HEK293 (cell line): ENCODE data around the gene SLC38A10.

ENCODE experiments used
- BCL6B ChIP-seq: fragments of 450-650 bp; formaldehyde crosslinking; IDR thresholded peaks from 2 replicates; pipeline ENCODE4 v1.5.1; 2017; ENCODE audit warnings: missing biosample characterization, missing genetic modification characterization
- CTCF ChIP-seq: fragments of 450-650 bp; formaldehyde crosslinking; IDR thresholded peaks from 2 replicates; pipeline ENCODE4 v1.5.1; 2016; ENCODE audit warnings: missing biosample characterization, missing genetic modification characterization
- INSM2 ChIP-seq: fragments of 450-650 bp; formaldehyde crosslinking; IDR thresholded peaks from 2 replicates; pipeline ENCODE4 v1.5.1; 2016; ENCODE audit warnings: missing biosample characterization, missing genetic modification characterization
- MZF1 ChIP-seq: fragments of 450-650 bp; formaldehyde crosslinking; IDR thresholded peaks from 2 replicates; pipeline ENCODE4 v1.5.1; 2017; ENCODE audit warnings: missing biosample characterization, missing genetic modification characterization, borderline replicate concordance
- PBX3 ChIP-seq: sonication (generic); formaldehyde crosslinking; IDR thresholded peaks from 2 replicates; pipeline ENCODE4 v1.8.1; 2022; ENCODE audit warnings: mild to moderate bottlenecking, moderate library complexity, missing genetic modification reagents
- ZBTB10 ChIP-seq: fragments of 450-650 bp; formaldehyde crosslinking; IDR thresholded peaks from 2 replicates; pipeline ENCODE4 v1.5.1; 2016; ENCODE audit warnings: missing biosample characterization, missing genetic modification characterization
- ZNF121 ChIP-seq: fragments of 450-650 bp; formaldehyde crosslinking; IDR thresholded peaks from 2 replicates; pipeline ENCODE4 v1.5.1; 2016; ENCODE audit warnings: missing biosample characterization, missing genetic modification characterization
- ZNF157 ChIP-seq: fragments of 450-650 bp; formaldehyde crosslinking; IDR thresholded peaks from 2 replicates; pipeline ENCODE4 v1.5.1; 2016; ENCODE audit warnings: missing biosample characterization, missing genetic modification characterization
- ZNF2 ChIP-seq: fragments of 450-650 bp; formaldehyde crosslinking; IDR thresholded peaks from 2 replicates; pipeline ENCODE4 v1.5.1; 2016; ENCODE audit warnings: missing biosample characterization, missing genetic modification characterization
- ZNF248 ChIP-seq: fragments of 450-650 bp; formaldehyde crosslinking; IDR thresholded peaks from 2 replicates; pipeline ENCODE4 v1.5.1; 2017; ENCODE audit warnings: missing biosample characterization, missing genetic modification characterization
- ZNF302 ChIP-seq: fragments of 450-650 bp; formaldehyde crosslinking; IDR thresholded peaks from 2 replicates; pipeline ENCODE4 v1.5.1; 2016; ENCODE audit warnings: missing biosample characterization, missing genetic modification characterization, low read depth
- ZNF311 ChIP-seq: fragments of 450-650 bp; formaldehyde crosslinking; IDR thresholded peaks from 2 replicates; pipeline ENCODE4 v1.5.1; 2017; ENCODE audit warnings: missing biosample characterization, missing genetic modification characterization, borderline replicate concordance
- ZNF391 ChIP-seq: fragments of 450-650 bp; formaldehyde crosslinking; IDR thresholded peaks from 2 replicates; pipeline ENCODE4 v1.5.1; 2016; ENCODE audit warnings: low read depth, missing biosample characterization, missing genetic modification characterization, borderline replicate concordance
- ZNF433 ChIP-seq: fragments of 450-650 bp; formaldehyde crosslinking; IDR thresholded peaks from 2 replicates; pipeline ENCODE4 v1.5.1; 2016; ENCODE audit warnings: missing biosample characterization, missing genetic modification characterization, low read depth
- ZNF48 ChIP-seq: fragments of 450-650 bp; formaldehyde crosslinking; IDR thresholded peaks from 2 replicates; pipeline ENCODE4 v1.5.1; 2016; ENCODE audit warnings: missing biosample characterization, missing genetic modification characterization
- ZNF560 ChIP-seq: fragments of 450-650 bp; formaldehyde crosslinking; IDR thresholded peaks from 2 replicates; pipeline ENCODE4 v1.5.1; 2017; ENCODE audit warnings: missing biosample characterization, missing genetic modification characterization, borderline replicate concordance
- ZNF654 ChIP-seq: fragments of 450-650 bp; formaldehyde crosslinking; IDR thresholded peaks from 2 replicates; pipeline ENCODE4 v1.5.1; 2016; ENCODE audit warnings: low read depth, missing biosample characterization, missing genetic modification characterization
- ZNF677 ChIP-seq: fragments of 450-650 bp; IDR thresholded peaks from 2 replicates; pipeline ENCODE4 v1.5.0; 2018; ENCODE audit warnings: missing biosample characterization, mild to moderate bottlenecking, missing genetic modification characterization, moderate library complexity
- TF ChIP-seq, protein P1 (sequence below): fragments of 450-650 bp; formaldehyde crosslinking; IDR thresholded peaks from 2 replicates; pipeline ENCODE4 v1.5.1; 2016; ENCODE audit warnings: missing biosample characterization, missing genetic modification characterization
- TF ChIP-seq, protein P2 (sequence below): fragments of 450-650 bp; formaldehyde crosslinking; IDR thresholded peaks from 2 replicates; pipeline ENCODE4 v1.5.1; 2016; ENCODE audit warnings: missing biosample characterization, missing genetic modification characterization

Gene SLC38A10

GRCh38 chr17:81222906-81223761, 72.0 kb downstream of the SLC38A10 start, which contains the start of gene CEP131 (continued):
- no peak for TF ChIP-seq ZNF311 (tag by site-specific recombination)
- peak; percentile 43; the same call in 1 of the 2 replicates for TF ChIP-seq ZNF391 (tag by site-specific recombination)
- no peak for TF ChIP-seq ZNF433 (tag by site-specific recombination)
- TF ChIP-seq MZF1 = peak; percentile 81; the same call in 1 of the 2 replicates
- TF ChIP-seq, protein P1, sequence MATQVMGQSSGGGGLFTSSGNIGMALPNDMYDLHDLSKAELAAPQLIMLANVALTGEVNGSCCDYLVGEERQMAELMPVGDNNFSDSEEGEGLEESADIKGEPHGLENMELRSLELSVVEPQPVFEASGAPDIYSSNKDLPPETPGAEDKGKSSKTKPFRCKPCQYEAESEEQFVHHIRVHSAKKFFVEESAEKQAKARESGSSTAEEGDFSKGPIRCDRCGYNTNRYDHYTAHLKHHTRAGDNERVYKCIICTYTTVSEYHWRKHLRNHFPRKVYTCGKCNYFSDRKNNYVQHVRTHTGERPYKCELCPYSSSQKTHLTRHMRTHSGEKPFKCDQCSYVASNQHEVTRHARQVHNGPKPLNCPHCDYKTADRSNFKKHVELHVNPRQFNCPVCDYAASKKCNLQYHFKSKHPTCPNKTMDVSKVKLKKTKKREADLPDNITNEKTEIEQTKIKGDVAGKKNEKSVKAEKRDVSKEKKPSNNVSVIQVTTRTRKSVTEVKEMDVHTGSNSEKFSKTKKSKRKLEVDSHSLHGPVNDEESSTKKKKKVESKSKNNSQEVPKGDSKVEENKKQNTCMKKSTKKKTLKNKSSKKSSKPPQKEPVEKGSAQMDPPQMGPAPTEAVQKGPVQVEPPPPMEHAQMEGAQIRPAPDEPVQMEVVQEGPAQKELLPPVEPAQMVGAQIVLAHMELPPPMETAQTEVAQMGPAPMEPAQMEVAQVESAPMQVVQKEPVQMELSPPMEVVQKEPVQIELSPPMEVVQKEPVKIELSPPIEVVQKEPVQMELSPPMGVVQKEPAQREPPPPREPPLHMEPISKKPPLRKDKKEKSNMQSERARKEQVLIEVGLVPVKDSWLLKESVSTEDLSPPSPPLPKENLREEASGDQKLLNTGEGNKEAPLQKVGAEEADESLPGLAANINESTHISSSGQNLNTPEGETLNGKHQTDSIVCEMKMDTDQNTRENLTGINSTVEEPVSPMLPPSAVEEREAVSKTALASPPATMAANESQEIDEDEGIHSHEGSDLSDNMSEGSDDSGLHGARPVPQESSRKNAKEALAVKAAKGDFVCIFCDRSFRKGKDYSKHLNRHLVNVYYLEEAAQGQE = no peak
- TF ChIP-seq ZNF248 (tag by site-specific recombination) = no peak
- no peak for TF ChIP-seq BCL6B
- no peak for TF ChIP-seq ZNF560 (tag by site-specific recombination)
- TF ChIP-seq ZNF654 (tag by site-specific recombination) = no peak
- peak; percentile 45; the same call in 1 of the 2 replicates for TF ChIP-seq INSM2 (tag by site-specific recombination)
- TF ChIP-seq, protein P2, sequence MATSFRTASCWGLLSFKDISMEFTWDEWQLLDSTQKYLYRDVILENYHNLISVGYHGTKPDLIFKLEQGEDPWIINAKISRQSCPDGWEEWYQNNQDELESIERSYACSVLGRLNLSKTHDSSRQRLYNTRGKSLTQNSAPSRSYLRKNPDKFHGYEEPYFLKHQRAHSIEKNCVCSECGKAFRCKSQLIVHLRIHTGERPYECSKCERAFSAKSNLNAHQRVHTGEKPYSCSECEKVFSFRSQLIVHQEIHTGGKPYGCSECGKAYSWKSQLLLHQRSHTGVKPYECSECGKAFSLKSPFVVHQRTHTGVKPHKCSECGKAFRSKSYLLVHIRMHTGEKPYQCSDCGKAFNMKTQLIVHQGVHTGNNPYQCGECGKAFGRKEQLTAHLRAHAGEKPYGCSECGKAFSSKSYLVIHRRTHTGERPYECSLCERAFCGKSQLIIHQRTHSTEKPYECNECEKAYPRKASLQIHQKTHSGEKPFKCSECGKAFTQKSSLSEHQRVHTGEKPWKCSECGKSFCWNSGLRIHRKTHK (tag by site-specific recombination) = no peak
- TF ChIP-seq ZNF2 (tag by site-specific recombination) = no peak
- no peak for TF ChIP-seq ZNF121 (tag by site-specific recombination)
- no peak for TF ChIP-seq ZNF157 (tag by site-specific recombination)
- no peak for TF ChIP-seq ZNF302 (tag by site-specific recombination)
- no peak for TF ChIP-seq ZNF677 (tag by site-specific recombination)
- peak; percentile 99 for TF ChIP-seq PBX3 (CRISPR knock-in tag)
- TF ChIP-seq ZBTB10 (tag by site-specific recombination) = peak; percentile 88
- no peak for TF ChIP-seq ZNF48 (tag by site-specific recombination)
- peak; percentile 37; the same call in 1 of the 2 replicates for TF ChIP-seq CTCF
